Measurements from ENCODE around the gene SYNRG.
A peak's percentile ranks its signal among the peaks of the same experiment; 100 is the strongest.

Gene SYNRG

GRCh38 chr17:37488009-37488604, 121.1 kb downstream of the SYNRG start (continued):
- no peak for TF ChIP-seq ZNF549 (tag by site-specific recombination; IDR thresholded peaks at IDR 0.05)
- TF ChIP-seq ZNF280C (tag by site-specific recombination; IDR thresholded peaks at IDR 0.05): no peak
- no peak for TF ChIP-seq EGR2 (tag by site-specific recombination; IDR thresholded peaks at IDR 0.05; ENCODE audit: low read depth)
- no peak for TF ChIP-seq ZNF791 (tag by site-specific recombination; IDR thresholded peaks at IDR 0.05)
- no peak for TF ChIP-seq ZNF610 (tag by site-specific recombination; IDR thresholded peaks at IDR 0.05; ENCODE audit: borderline replicate concordance)
- no peak for TF ChIP-seq GLI4 (tag by site-specific recombination; IDR thresholded peaks at IDR 0.05)
- TF ChIP-seq ZNF114 (tag by site-specific recombination; IDR thresholded peaks at IDR 0.05): no peak
- no peak for TF ChIP-seq ZBTB11 (tag by site-specific recombination; conservative IDR thresholded peaks at IDR 0.05; ENCODE audit: low read depth)
- TF ChIP-seq KLF8 (tag by site-specific recombination; IDR thresholded peaks at IDR 0.05): peak; percentile 88
- no peak for TF ChIP-seq ZNF362 (tag by site-specific recombination; IDR thresholded peaks at IDR 0.05)
- peak; percentile 58; the same call in 1 of the 2 replicates for TF ChIP-seq ZNF10 (tag by site-specific recombination; IDR thresholded peaks at IDR 0.05)
- peak; percentile 83; the same call in 1 of the 2 replicates for TF ChIP-seq ZBTB1 (tag by site-specific recombination; IDR thresholded peaks at IDR 0.05)
- no peak for TF ChIP-seq ZNF792 (tag by site-specific recombination; IDR thresholded peaks at IDR 0.05)
- peak; percentile 93 for TF ChIP-seq ZNF600 (tag by site-specific recombination; IDR thresholded peaks at IDR 0.05)
- TF ChIP-seq ZNF777 (tag by site-specific recombination; IDR thresholded peaks at IDR 0.05; ENCODE audit: borderline replicate concordance): no peak
- peak; percentile 83 for TF ChIP-seq PRDM4 (tag by site-specific recombination; IDR thresholded peaks at IDR 0.05)
- TF ChIP-seq ZSCAN5A (tag by site-specific recombination; IDR thresholded peaks at IDR 0.05): no peak
- no peak for TF ChIP-seq ZNF140 (tag by site-specific recombination; IDR thresholded peaks at IDR 0.05)
- no peak for TF ChIP-seq ZNF48 (tag by site-specific recombination; IDR thresholded peaks at IDR 0.05)
- no peak for TF ChIP-seq ZNF248 (tag by site-specific recombination; IDR thresholded peaks at IDR 0.05)
- no peak for TF ChIP-seq ZNF274 (IDR thresholded peaks at IDR 0.05; ENCODE audit: low read length)
- TF ChIP-seq ZNF274 (tag by site-specific recombination; IDR thresholded peaks at IDR 0.05; ENCODE audit: borderline replicate concordance): no peak
- no peak for TF ChIP-seq HOXA7 (CRISPR knock-in tag; IDR thresholded peaks at IDR 0.05; ENCODE audit: borderline replicate concordance)
- no peak for TF ChIP-seq ZIC2 (tag by site-specific recombination; IDR thresholded peaks at IDR 0.05)
- no peak for TF ChIP-seq ZNF169 (tag by site-specific recombination; IDR thresholded peaks at IDR 0.05)
- no peak for TF ChIP-seq MEIS1 (CRISPR knock-in tag; IDR thresholded peaks at IDR 0.05; ENCODE audit: borderline replicate concordance)
- TF ChIP-seq ZNF391 (tag by site-specific recombination; IDR thresholded peaks at IDR 0.05; ENCODE audit: borderline replicate concordance, low read depth): peak; percentile 30; the same call in 1 of the 2 replicates
- peak; percentile 96 for TF ChIP-seq OSR2 (tag by site-specific recombination; IDR thresholded peaks at IDR 0.05)
- peak; percentile 91 for TF ChIP-seq MZF1 (tag by site-specific recombination; IDR thresholded peaks at IDR 0.05; ENCODE audit: borderline replicate concordance)
- TF ChIP-seq ZNF19 (tag by site-specific recombination; IDR thresholded peaks at IDR 0.05; ENCODE audit: low read depth): no peak
- no peak for TF ChIP-seq ZNF121 (tag by site-specific recombination; IDR thresholded peaks at IDR 0.05)
- peak; percentile 81 for TF ChIP-seq ZNF843 (tag by site-specific recombination; IDR thresholded peaks at IDR 0.05)
